HepG2 (cell line): ENCODE results near the gene CCDC121. TPM values are rescaled to one million over a fixed set of nuclear protein-coding genes. Genes with fewer than 3 reads are reported as not detected.

Experiments used
- DNMT3B ChIP-seq: conservative IDR thresholded peaks from 2 replicates; pipeline ENCODE4 v1.6.1; 2016; ENCODE audit warnings: missing biosample characterization, control low read depth
- HOXA7 ChIP-seq: sonication (generic); formaldehyde crosslinking; IDR thresholded peaks from 2 replicates; pipeline ENCODE4 v1.8.1; 2022; ENCODE audit warnings: mild to moderate bottlenecking, missing genetic modification reagents, moderate library complexity
- JUNB ChIP-seq: sonication (generic); formaldehyde crosslinking; IDR thresholded peaks from 2 replicates; pipeline ENCODE4 v1.8.0; 2022; ENCODE audit warnings: missing genetic modification reagents, mild to moderate bottlenecking, borderline replicate concordance
- KLF6 ChIP-seq: IDR thresholded peaks from 2 replicates; pipeline ENCODE4 v1.8.0; 2016; ENCODE audit warnings: missing biosample characterization, missing genetic modification reagents
- NFE2 ChIP-seq: sonication (generic); formaldehyde crosslinking; IDR thresholded peaks from 2 replicates; pipeline ENCODE4 v1.4.0; 2020; ENCODE audit warnings: missing genetic modification reagents
- POGZ ChIP-seq: sonication (generic); formaldehyde crosslinking; IDR thresholded peaks from 2 replicates; pipeline ENCODE4 v1.4.0; 2020; ENCODE audit warnings: mild to moderate bottlenecking, missing genetic modification reagents
- RARA ChIP-seq: IDR thresholded peaks from 2 replicates; pipeline ENCODE4 v1.6.1; 2016; ENCODE audit warnings: missing genetic modification reagents, missing compliant biosample characterization
- RBM22 ChIP-seq: fragments of 200-400 bp; formaldehyde crosslinking; optimal IDR thresholded peaks from 2 replicates; pipeline ENCODE3; 2017; ENCODE audit warnings: mild to moderate bottlenecking, low read length, moderate library complexity
- RFXAP ChIP-seq: sonication (generic); formaldehyde crosslinking; IDR thresholded peaks from 2 replicates; pipeline ENCODE4 v1.4.0; 2020; ENCODE audit warnings: missing genetic modification reagents, borderline replicate concordance
- WIZ ChIP-seq: sonication (generic); formaldehyde crosslinking; IDR thresholded peaks from 2 replicates; pipeline ENCODE4 v1.5.1; 2020; ENCODE audit warnings: mild to moderate bottlenecking, missing genetic modification reagents
- YY1 ChIP-seq: IDR thresholded peaks from 2 replicates; pipeline ENCODE4 v1.6.1; 2011; ENCODE audit warnings: low read length, low read depth, moderate library complexity, mild to moderate bottlenecking; ENCODE audit not compliant: insufficient read depth, insufficient replicate concordance
- ZBTB10 ChIP-seq: sonication (generic); formaldehyde crosslinking; IDR thresholded peaks from 2 replicates; pipeline ENCODE4 v1.4.0; 2020; ENCODE audit warnings: missing genetic modification reagents, borderline replicate concordance
- ZNF274 ChIP-seq: sonication (generic); formaldehyde crosslinking; IDR thresholded peaks from 2 replicates; pipeline ENCODE4 v1.5.1; 2020; ENCODE audit warnings: mild to moderate bottlenecking, missing genetic modification reagents
- ZSCAN5A ChIP-seq: sonication (generic); formaldehyde crosslinking; IDR thresholded peaks from 2 replicates; pipeline ENCODE4 v1.8.0; 2022; ENCODE audit warnings: mild to moderate bottlenecking, missing genetic modification reagents, borderline replicate concordance
- polyA plus RNA-seq, 8 experiments: library from polyadenylated mRNA; depleted of rRNA in 3 of 8; stranded (reverse) in 7 of 8; unstranded in 1 of 8; fragments of >200 nt; fragmentation: Illumina TruSeq in 4 of 8; extraction: Trizol in 4 of 8; gene quantifications; 2 replicates each; pipeline versions ENCODE4 v1.2.1 to v1.2.3, GENCODE V29; 2011 to 2016; ENCODE audit warnings: low read depth in 4 of 8, missing spikeins in 1 of 8, mixed read lengths in 1 of 8; ENCODE audit not compliant: insufficient read depth in 1 of 8
- total RNA-seq, 5 experiments: library from RNA; depleted of rRNA; stranded (reverse); fragments of >200 nt; fragmentation: Illumina TruSeq; extraction: Trizol; gene quantifications; 2 replicates each; pipeline ENCODE4 v1.2.3, GENCODE V29; 2016; ENCODE audit warnings: low read depth in 1 of 5
- TF ChIP-seq, protein P1 (sequence below): sonication (generic); formaldehyde crosslinking; IDR thresholded peaks from 2 replicates; pipeline ENCODE4 v1.4.0; 2020; ENCODE audit warnings: mild to moderate bottlenecking, missing genetic modification reagents
- TF ChIP-seq, protein P2 (sequence below): sonication (generic); IDR thresholded peaks from 2 replicates; pipeline ENCODE4 v1.6.1; 2016; ENCODE audit warnings: low read depth, borderline replicate concordance

Gene CCDC121
- total and polyA plus RNA-seq, 2 of the 13 experiments (the other 11 are each of a cell fraction or from before 2014, with no cell fraction given) = 1.9 to 3.0 TPM

- TF ChIP-seq, protein P1, sequence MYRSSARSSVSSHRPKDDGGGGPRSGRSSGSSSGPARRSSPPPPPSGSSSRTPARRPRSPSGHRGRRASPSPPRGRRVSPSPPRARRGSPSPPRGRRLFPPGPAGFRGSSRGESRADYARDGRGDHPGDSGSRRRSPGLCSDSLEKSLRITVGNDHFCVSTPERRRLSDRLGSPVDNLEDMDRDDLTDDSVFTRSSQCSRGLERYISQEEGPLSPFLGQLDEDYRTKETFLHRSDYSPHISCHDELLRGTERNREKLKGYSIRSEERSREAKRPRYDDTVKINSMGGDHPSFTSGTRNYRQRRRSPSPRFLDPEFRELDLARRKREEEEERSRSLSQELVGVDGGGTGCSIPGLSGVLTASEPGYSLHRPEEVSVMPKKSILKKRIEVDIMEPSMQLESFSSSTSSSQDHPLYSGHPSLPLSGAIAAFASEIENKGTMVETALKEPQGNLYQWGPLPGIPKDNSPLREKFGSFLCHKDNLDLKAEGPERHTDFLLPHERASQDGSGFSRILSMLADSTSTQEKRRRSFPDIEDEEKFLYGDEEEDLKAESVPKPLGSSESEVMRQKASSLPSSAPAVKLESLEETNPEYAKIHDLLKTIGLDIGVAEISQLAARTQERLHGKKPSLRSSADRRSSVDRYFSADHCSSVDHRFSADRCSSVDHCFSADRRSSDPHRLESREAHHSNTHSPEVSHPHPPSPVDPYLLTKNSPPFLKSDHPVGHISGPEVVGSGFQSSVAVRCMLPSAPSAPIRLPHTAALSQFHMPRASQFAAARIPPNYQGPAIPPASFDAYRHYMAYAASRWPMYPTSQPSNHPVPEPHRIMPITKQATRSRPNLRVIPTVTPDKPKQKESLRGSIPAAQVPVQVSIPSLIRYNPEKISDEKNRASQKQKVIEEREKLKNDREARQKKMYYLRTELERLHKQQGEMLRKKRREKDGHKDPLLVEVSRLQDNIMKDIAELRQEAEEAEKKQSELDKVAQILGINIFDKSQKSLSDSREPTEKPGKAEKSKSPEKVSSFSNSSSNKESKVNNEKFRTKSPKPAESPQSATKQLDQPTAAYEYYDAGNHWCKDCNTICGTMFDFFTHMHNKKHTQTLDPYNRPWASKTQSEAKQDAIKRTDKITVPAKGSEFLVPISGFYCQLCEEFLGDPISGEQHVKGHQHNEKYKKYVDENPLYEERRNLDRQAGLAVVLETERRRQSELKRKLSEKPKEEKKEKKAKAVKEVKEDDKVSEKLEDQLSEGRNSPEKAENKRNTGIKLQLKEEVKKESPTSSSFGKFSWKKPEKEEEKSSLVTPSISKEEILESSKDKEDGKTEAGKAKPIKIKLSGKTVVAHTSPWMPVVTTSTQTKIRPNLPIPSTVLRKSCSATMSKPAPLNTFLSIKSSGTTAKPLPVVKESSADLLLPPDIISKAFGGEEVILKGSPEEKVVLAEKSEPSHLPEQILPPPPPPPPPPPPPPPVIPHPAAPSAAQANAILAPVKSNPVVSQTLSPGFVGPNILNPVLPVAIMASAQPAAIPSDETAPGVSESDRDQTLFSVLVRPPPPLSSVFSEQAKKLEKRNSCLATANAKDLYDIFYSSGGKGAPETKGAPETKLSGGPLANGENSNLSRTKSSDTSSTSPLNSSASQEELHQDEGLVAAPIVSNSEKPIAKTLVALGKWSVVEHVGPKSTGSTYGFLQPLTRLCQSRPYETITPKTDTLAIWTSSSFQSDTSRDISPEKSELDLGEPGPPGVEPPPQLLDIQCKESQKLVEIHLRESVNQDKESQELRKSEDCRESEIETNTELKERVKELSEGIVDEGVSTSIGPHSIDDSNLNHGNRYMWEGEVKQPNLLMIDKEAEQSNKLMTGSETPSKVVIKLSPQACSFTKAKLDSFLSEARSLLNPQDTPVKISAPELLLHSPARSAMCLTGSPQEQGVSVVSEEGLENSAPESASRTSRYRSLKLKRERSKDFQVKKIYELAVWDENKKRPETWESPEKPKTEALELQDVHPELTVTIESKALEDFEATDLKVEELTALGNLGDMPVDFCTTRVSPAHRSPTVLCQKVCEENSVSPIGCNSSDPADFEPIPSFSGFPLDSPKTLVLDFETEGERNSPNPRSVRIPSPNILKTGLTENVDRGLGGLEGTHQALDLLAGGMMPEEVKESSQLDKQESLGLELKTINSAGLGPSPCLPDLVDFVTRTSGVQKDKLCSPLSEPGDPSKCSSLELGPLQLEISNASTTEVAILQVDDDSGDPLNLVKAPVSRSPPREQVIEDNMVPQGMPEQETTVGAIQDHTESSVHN (CRISPR knock-in tag) = no peak
- peak; percentile 90; the same call in 1 of the 2 replicates for TF ChIP-seq DNMT3B (CRISPR knock-in tag)
- 0 out of 2 replicates have a peak, but pooled peaks have one; percentile 45 for TF ChIP-seq RFXAP
- TF ChIP-seq NFE2 (CRISPR knock-in tag) = no peak
- 0 out of 2 replicates have a peak, but pooled peaks have one; percentile 88 for TF ChIP-seq KLF6 (CRISPR knock-in tag)
- TF ChIP-seq RBM22 = no peak
- peak; percentile 96 for TF ChIP-seq POGZ (CRISPR knock-in tag)
- TF ChIP-seq RARA (CRISPR knock-in tag) = peak; percentile 33; the same call in 1 of the 2 replicates
- peak; percentile 53; the same call in 1 of the 2 replicates for TF ChIP-seq ZNF274 (CRISPR knock-in tag)
- TF ChIP-seq WIZ (CRISPR knock-in tag) = no peak
- peak; percentile 49 for TF ChIP-seq YY1
- TF ChIP-seq JUNB = no peak; the same call in 1 of the 2 replicates
- peak; percentile 45; the same call in 1 of the 2 replicates for TF ChIP-seq ZBTB10
- peak; percentile 74; the same call in 1 of the 2 replicates for TF ChIP-seq ZSCAN5A (CRISPR knock-in tag)
- TF ChIP-seq, protein P2, sequence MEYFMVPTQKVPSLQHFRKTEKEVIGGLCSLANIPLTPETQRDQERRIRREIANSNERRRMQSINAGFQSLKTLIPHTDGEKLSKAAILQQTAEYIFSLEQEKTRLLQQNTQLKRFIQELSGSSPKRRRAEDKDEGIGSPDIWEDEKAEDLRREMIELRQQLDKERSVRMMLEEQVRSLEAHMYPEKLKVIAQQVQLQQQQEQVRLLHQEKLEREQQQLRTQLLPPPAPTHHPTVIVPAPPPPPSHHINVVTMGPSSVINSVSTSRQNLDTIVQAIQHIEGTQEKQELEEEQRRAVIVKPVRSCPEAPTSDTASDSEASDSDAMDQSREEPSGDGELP = no peak; the same call in 1 of the 2 replicates
- no peak for TF ChIP-seq HOXA7 (CRISPR knock-in tag)
Observed at GRCh38 chr2:27582695-27583389, 46.0 kb downstream of the CCDC121 start, which contains the start of gene ZNF512 (continued).
